ENCODE measurements around the gene TMEM18.

Gene TMEM18

GRCh38 chr2:664063-664462, 13.1 kb downstream of the TMEM18 start:
- DNase-seq (ENCODE audit: low spot score): no peak
- TF ChIP-seq, protein P1, sequence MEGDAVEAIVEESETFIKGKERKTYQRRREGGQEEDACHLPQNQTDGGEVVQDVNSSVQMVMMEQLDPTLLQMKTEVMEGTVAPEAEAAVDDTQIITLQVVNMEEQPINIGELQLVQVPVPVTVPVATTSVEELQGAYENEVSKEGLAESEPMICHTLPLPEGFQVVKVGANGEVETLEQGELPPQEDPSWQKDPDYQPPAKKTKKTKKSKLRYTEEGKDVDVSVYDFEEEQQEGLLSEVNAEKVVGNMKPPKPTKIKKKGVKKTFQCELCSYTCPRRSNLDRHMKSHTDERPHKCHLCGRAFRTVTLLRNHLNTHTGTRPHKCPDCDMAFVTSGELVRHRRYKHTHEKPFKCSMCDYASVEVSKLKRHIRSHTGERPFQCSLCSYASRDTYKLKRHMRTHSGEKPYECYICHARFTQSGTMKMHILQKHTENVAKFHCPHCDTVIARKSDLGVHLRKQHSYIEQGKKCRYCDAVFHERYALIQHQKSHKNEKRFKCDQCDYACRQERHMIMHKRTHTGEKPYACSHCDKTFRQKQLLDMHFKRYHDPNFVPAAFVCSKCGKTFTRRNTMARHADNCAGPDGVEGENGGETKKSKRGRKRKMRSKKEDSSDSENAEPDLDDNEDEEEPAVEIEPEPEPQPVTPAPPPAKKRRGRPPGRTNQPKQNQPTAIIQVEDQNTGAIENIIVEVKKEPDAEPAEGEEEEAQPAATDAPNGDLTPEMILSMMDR (IDR thresholded peaks at IDR 0.05; ENCODE audit: extremely low read depth, missing control alignments): no peak

DNA sequence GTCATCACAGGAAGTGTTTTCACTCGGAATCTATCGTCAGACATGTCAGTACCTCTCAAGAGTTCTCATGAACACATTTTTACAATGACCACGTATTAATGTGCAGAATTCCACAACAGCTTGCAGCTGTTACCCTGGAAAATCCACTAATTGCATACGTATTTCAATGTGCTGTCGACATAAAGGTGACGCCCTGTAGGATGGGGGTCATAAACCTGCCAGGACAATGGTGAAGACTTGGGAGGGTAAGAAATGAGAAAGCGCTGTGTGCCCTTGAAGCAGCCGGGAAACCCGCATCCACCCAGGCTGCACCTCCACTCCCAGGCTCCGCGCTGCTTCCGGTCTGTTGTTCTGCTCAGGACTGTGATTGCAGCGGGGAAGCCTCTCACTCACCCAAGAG, 14.0 kb downstream of the TMEM18 start:
- TF ChIP-seq, protein P1 (IDR thresholded peaks at IDR 0.05; ENCODE audit: extremely low read depth, missing control alignments): no peak

GRCh38 chr2:661360-661635, 15.9 kb downstream of the TMEM18 start:
- TF ChIP-seq, protein P1 (IDR thresholded peaks at IDR 0.05; ENCODE audit: extremely low read depth, missing control alignments): no peak
- DNase-seq (ENCODE audit: low spot score): no peak

More for the DNA sequence above, 14.0 kb downstream of the TMEM18 start:
- DNase-seq (ENCODE audit: low spot score): no peak

- TF ChIP-seq, protein P1 (IDR thresholded peaks at IDR 0.05; ENCODE audit: extremely low read depth, missing control alignments): no peak
- DNase-seq (ENCODE audit: low spot score): no peak
These were observed 16.4 kb downstream of the TMEM18 start for GRCh38 chr2:660586-661359.

GRCh38 chr2:660029-660428, 17.2 kb downstream of the TMEM18 start:
- TF ChIP-seq, protein P1 (IDR thresholded peaks at IDR 0.05; ENCODE audit: extremely low read depth, missing control alignments): no peak
- DNase-seq (ENCODE audit: low spot score): no peak

- no peak for DNase-seq (ENCODE audit: low spot score)
- TF ChIP-seq, protein P1 (IDR thresholded peaks at IDR 0.05; ENCODE audit: extremely low read depth, missing control alignments): no peak
These were observed 18.8 kb downstream of the TMEM18 start for GRCh38 chr2:658426-658825.

- no peak for DNase-seq (ENCODE audit: low spot score)
- TF ChIP-seq, protein P1 (IDR thresholded peaks at IDR 0.05; ENCODE audit: extremely low read depth, missing control alignments): no peak
These were observed 19.4 kb downstream of the TMEM18 start for GRCh38 chr2:657766-658165.

Data from GM20000 (cell line).